MG63 (cell line): ENCODE results near the gene NXPH3. TPM values are rescaled to one million over a fixed set of nuclear protein-coding genes. Genes with fewer than 3 reads are reported as not detected.

ENCODE experiments used
- DNase-seq: peaks from one replicate; pipeline ENCODE4 v3.0.0-alpha.2; 2020
- H3K27me3 ChIP-seq: fragments of 250-450 bp; sonication (Bioruptor Pico); 2 replicates; pipeline ENCODE4 v1.5.1; 2020; ENCODE audit warnings: mild to moderate bottlenecking, moderate library complexity
- H3K36me3 ChIP-seq: fragments of 250-450 bp; sonication (Bioruptor Pico); 2 replicates; pipeline ENCODE4 v1.5.1; 2020; ENCODE audit warnings: mild to moderate bottlenecking, moderate library complexity
- H3K4me3 ChIP-seq: fragments of 250-450 bp; sonication (Bioruptor Pico); 2 replicates; pipeline ENCODE4 v1.5.1; 2020; ENCODE audit warnings: mild to moderate bottlenecking, moderate library complexity
- H3K9me3 ChIP-seq: fragments of 250-450 bp; sonication (Bioruptor Pico); 2 replicates; pipeline ENCODE4 v1.5.1; 2020; ENCODE audit warnings: mild to moderate bottlenecking, moderate library complexity
- total RNA-seq: library from RNA; depleted of rRNA; stranded (reverse); fragments of >200 nt; shearing (Covaris generic); gene quantifications from 2 replicates; pipeline ENCODE4 v1.2.3, GENCODE V29; 2014; ENCODE audit warnings: low replicate concordance

NXPH3 gene
- total RNA-seq, 1 experiment from 2014 or later = 0.36 TPM

GRCh38 chr17:49596613-49597244 is 21.1 kb downstream of the NXPH3 start:
- H3K36me3 ChIP-seq = peaks cover 53% of the 10 kb centered on the region
- H3K9me3 ChIP-seq = no peaks in the 10 kb centered on the region
- no peak overlapping the region for H3K4me3 ChIP-seq
- DNase-seq = no peak
- H3K27me3 ChIP-seq = no peaks in the 10 kb centered on the region

- no peak overlapping the region for H3K4me3 ChIP-seq
- DNase-seq = no peak
- peaks cover 60% of the 10 kb centered on the region for H3K36me3 ChIP-seq
- no peaks in the 10 kb centered on the region for H3K27me3 ChIP-seq
- H3K9me3 ChIP-seq = no peaks in the 10 kb centered on the region
These were observed 21.8 kb downstream of the NXPH3 start for GRCh38 chr17:49597436-49597835.

- no peaks in the 10 kb centered on the region for H3K9me3 ChIP-seq
- no peak for DNase-seq
- no peaks in the 10 kb centered on the region for H3K27me3 ChIP-seq
- no peak overlapping the region for H3K4me3 ChIP-seq
- peaks cover 58% of the 10 kb centered on the region for H3K36me3 ChIP-seq
These were observed 22.4 kb downstream of the NXPH3 start for GRCh38 chr17:49597928-49598655.

- H3K36me3 ChIP-seq = peaks cover 66% of the 10 kb centered on the region
- H3K9me3 ChIP-seq = no peaks in the 10 kb centered on the region
- no peaks in the 10 kb centered on the region for H3K27me3 ChIP-seq
- no peak overlapping the region for H3K4me3 ChIP-seq
- no peak for DNase-seq
These were observed 23.2 kb downstream of the NXPH3 start for GRCh38 chr17:49598918-49599317.

- DNase-seq = no peak
- Histone ChIP-seq H3K27me3 (no peaks in the 10 kb centered on the region), H3K36me3 (peaks cover 67% of the 10 kb centered on the region), H3K9me3 (no peaks in the 10 kb centered on the region), H3K4me3 (no peak overlapping the region)
These were observed 25.3 kb downstream of the NXPH3 start for GRCh38 chr17:49600949-49601348.

GRCh38 chr17:49602783-49603182 is 27.1 kb downstream of the NXPH3 start:
- no peak for DNase-seq
- Histone ChIP-seq H3K9me3 (no peaks in the 10 kb centered on the region), H3K36me3 (peaks cover 66% of the 10 kb centered on the region), H3K4me3 (no peak overlapping the region), H3K27me3 (no peaks in the 10 kb centered on the region)

GRCh38 chr17:49603238-49603637 is 27.6 kb downstream of the NXPH3 start:
- no peak for DNase-seq
- no peaks in the 10 kb centered on the region for H3K9me3 ChIP-seq
- H3K4me3 ChIP-seq = no peak overlapping the region
- H3K36me3 ChIP-seq = peaks cover 67% of the 10 kb centered on the region
- H3K27me3 ChIP-seq = no peaks in the 10 kb centered on the region

GRCh38 chr17:49603720-49604119 is 28.0 kb downstream of the NXPH3 start:
- H3K4me3 ChIP-seq = no peak overlapping the region
- no peaks in the 10 kb centered on the region for H3K9me3 ChIP-seq
- H3K27me3 ChIP-seq = no peaks in the 10 kb centered on the region
- no peak for DNase-seq
- peaks cover 69% of the 10 kb centered on the region for H3K36me3 ChIP-seq

GRCh38 chr17:49604314-49604869 is 28.7 kb downstream of the NXPH3 start:
- Histone ChIP-seq H3K36me3 (peaks cover 68% of the 10 kb centered on the region), H3K9me3 (no peaks in the 10 kb centered on the region), H3K27me3 (no peaks in the 10 kb centered on the region), H3K4me3 (no peak overlapping the region)
- DNase-seq = no peak

- Histone ChIP-seq H3K9me3 (no peaks in the 10 kb centered on the region), H3K4me3 (no peak overlapping the region), H3K36me3 (peaks cover 79% of the 10 kb centered on the region), H3K27me3 (no peaks in the 10 kb centered on the region)
- no peak for DNase-seq
These were observed 35.4 kb downstream of the NXPH3 start for GRCh38 chr17:49610883-49611584.

- Histone ChIP-seq H3K9me3 (no peaks in the 10 kb centered on the region), H3K4me3 (no peak overlapping the region), H3K27me3 (no peaks in the 10 kb centered on the region), H3K36me3 (peaks cover 66% of the 10 kb centered on the region)
- no peak for DNase-seq
These were observed 37.1 kb downstream of the NXPH3 start for GRCh38 chr17:49612726-49613125.

GRCh38 chr17:49613182-49613800 is 37.6 kb downstream of the NXPH3 start:
- DNase-seq = no peak
- Histone ChIP-seq H3K9me3 (no peaks in the 10 kb centered on the region), H3K4me3 (no peak overlapping the region), H3K36me3 (peaks cover 64% of the 10 kb centered on the region), H3K27me3 (no peaks in the 10 kb centered on the region)

GRCh38 chr17:49616086-49616485 is 40.4 kb downstream of the NXPH3 start:
- Histone ChIP-seq H3K27me3 (no peaks in the 10 kb centered on the region), H3K36me3 (peaks cover 66% of the 10 kb centered on the region), H3K4me3 (no peak overlapping the region), H3K9me3 (no peaks in the 10 kb centered on the region)
- no peak for DNase-seq

GRCh38 chr17:49616601-49617131 is 41.0 kb downstream of the NXPH3 start:
- DNase-seq = peak; percentile 85

GRCh38 chr17:49618028-49618611 is 42.4 kb downstream of the NXPH3 start:
- H3K27me3 ChIP-seq = no peaks in the 10 kb centered on the region
- H3K9me3 ChIP-seq = no peaks in the 10 kb centered on the region
- peaks cover 64% of the 10 kb centered on the region for H3K36me3 ChIP-seq
- no peak overlapping the region for H3K4me3 ChIP-seq
- no peak for DNase-seq

More at GRCh38 chr17:49616601-49617131, 41.0 kb downstream of the NXPH3 start:
- peaks cover 65% of the 10 kb centered on the region for H3K36me3 ChIP-seq
- no peaks in the 10 kb centered on the region for H3K27me3 ChIP-seq
- no peak overlapping the region for H3K4me3 ChIP-seq
- no peaks in the 10 kb centered on the region for H3K9me3 ChIP-seq

- Histone ChIP-seq H3K4me3 (no peak overlapping the region), H3K27me3 (no peaks in the 10 kb centered on the region), H3K36me3 (peaks cover 42% of the 10 kb centered on the region), H3K9me3 (no peaks in the 10 kb centered on the region)
- no peak for DNase-seq
These were observed 45.7 kb downstream of the NXPH3 start for GRCh38 chr17:49621420-49621819.
